GM12892 (cell line): ENCODE results near the gene RAET1L.
"Not testable (repeated sequence)": the region's sequence is repeated elsewhere in the genome, so short reads cannot be mapped to it uniquely, and the experiment has no call there.

Experiments
- POLR2A ChIP-seq: IDR thresholded peaks from 2 replicates; pipeline ENCODE4 v1.6.1; 2011; ENCODE audit warnings: low read depth, low read length, control low read depth
- POLR2AphosphoS5 ChIP-seq: IDR thresholded peaks from 2 replicates; pipeline ENCODE4 v1.6.1; 2011; ENCODE audit warnings: low read depth, low read length, control low read depth

DNA sequence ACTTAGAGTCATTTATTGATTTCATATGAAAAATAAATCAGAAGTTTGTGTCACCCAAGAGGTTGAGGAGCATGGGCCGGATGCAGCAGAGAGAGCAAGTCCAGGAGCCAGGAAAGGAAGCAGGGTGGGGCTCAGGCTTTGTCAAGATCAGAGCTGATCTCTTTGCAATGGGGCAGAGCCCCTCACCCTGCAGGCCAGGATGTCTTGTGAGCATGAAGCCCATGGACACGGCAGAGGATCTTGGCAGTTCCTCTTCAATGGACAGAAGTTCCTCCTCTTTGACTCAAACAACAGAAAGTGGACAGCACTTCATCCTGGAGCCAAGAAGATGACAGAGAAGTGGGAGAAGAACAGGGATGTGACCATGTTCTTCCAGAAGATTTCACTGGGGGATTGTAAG is 56.4 kb downstream of the RAET1L start:
- TF ChIP-seq POLR2A, POLR2AphosphoS5: not testable (repeated sequence)
